ENCODE results near the gene RAB36.

GRCh38 chr22:23147617-23148387, 2.5 kb downstream of the RAB36 start:
- TF ChIP-seq, protein P1, sequence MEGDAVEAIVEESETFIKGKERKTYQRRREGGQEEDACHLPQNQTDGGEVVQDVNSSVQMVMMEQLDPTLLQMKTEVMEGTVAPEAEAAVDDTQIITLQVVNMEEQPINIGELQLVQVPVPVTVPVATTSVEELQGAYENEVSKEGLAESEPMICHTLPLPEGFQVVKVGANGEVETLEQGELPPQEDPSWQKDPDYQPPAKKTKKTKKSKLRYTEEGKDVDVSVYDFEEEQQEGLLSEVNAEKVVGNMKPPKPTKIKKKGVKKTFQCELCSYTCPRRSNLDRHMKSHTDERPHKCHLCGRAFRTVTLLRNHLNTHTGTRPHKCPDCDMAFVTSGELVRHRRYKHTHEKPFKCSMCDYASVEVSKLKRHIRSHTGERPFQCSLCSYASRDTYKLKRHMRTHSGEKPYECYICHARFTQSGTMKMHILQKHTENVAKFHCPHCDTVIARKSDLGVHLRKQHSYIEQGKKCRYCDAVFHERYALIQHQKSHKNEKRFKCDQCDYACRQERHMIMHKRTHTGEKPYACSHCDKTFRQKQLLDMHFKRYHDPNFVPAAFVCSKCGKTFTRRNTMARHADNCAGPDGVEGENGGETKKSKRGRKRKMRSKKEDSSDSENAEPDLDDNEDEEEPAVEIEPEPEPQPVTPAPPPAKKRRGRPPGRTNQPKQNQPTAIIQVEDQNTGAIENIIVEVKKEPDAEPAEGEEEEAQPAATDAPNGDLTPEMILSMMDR (IDR thresholded peaks at IDR 0.05), result no peak
- no peak for TF ChIP-seq POLR2A (IDR thresholded peaks at IDR 0.05)

Measured in adrenal gland (tissue), 5 donors.